Muscle layer of duodenum (tissue), 2 donors: ENCODE results near the gene EML5.

Source experiments
- H3K27ac ChIP-seq: one replicate; pipeline ENCODE4 v1.7.0; 2013; ENCODE audit warnings: mild to moderate bottlenecking, low read length
- H3K27me3 ChIP-seq: one replicate; pipeline ENCODE4 v1.7.0; 2013; ENCODE audit warnings: low read depth, mild to moderate bottlenecking, control low read depth, low read length
- H3K36me3 ChIP-seq, 2 donors: one replicate each; pipeline ENCODE4 v1.7.0; 2013; ENCODE audit warnings: low read length in 2 of 2, control low read depth in 1 of 2, mild to moderate bottlenecking in 1 of 2; ENCODE audit not compliant: insufficient read depth in 2 of 2, control insufficient read depth in 1 of 2
- H3K4me1 ChIP-seq, 2 donors: one replicate each; pipeline ENCODE4 v1.7.0; 2013; ENCODE audit warnings: low read length in 2 of 2, mild to moderate bottlenecking in 2 of 2, control low read depth in 1 of 2, moderate library complexity in 1 of 2; ENCODE audit not compliant: insufficient read depth in 2 of 2, control insufficient read depth in 1 of 2
- H3K4me3 ChIP-seq, 2 donors: one replicate each; pipeline ENCODE4 v1.7.0; 2013; ENCODE audit warnings: low read length in 2 of 2, low read depth in 1 of 2, mild to moderate bottlenecking in 1 of 2
- H3K9me3 ChIP-seq, 2 donors: one replicate each; pipeline ENCODE4 v1.7.0; 2013; ENCODE audit warnings: low read length in 2 of 2, control low read depth in 1 of 2, mild to moderate bottlenecking in 1 of 2; ENCODE audit not compliant: control insufficient read depth in 1 of 2
- donor health status: healthy.

Gene EML5

GRCh38 chr14:88597601-88598000, 195.2 kb downstream of the EML5 start:
- Histone ChIP-seq H3K36me3 (peaks cover 68 to 75% of the 10 kb centered on the region in 2 donors), H3K4me3 (no peak overlapping the region), H3K4me1 (no peaks in the 10 kb centered on the region), H3K27me3 (no peaks in the 10 kb centered on the region), H3K27ac (no peak overlapping the region), H3K9me3 (no peaks in the 10 kb centered on the region)

DNA sequence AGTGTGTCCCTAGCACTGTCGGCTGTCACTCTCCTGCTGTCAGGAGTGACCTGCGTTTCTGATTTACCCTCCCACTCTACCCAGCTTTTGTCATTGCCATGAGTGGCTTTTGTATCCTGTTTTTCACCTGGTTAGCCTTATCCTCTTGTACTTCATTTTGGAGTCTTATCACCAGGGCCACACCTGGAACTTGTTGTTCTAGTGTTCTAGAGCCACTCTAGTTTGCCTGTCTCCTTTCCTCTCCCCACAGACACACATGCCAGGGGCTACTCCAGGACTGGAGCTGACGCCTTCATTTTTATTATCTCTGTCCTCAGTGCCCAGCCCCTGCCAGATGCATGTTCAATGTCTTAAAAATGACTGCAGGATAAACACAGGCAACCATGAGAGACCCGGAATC, 195.7 kb downstream of the EML5 start:
- Histone ChIP-seq H3K36me3 (peaks cover 62 to 69% of the 10 kb centered on the region in 2 donors), H3K27me3 (no peaks in the 10 kb centered on the region), H3K4me1 (no peaks in the 10 kb centered on the region), H3K27ac (no peak overlapping the region), H3K9me3 (no peaks in the 10 kb centered on the region), H3K4me3 (no peak overlapping the region)

DNA sequence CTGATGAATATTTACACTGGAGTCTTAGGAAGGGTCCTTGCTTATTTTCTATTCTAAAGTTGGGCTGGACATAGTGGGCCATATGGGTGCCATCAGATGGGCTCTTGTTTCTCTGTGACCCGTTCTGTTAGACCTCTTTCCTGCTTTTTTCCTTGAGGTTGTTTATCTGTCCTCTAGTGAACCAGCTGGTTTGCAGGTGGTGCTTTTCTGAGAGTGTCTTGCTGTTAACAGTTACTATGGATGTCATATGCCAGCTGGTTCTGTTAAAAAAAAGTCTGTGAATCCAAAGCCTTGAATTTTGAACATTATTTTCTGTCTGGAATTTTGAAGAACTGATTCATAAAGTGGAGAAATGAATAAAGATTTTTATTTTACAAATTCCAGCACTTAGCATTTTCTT, 200.7 kb downstream of the EML5 start:
- Histone ChIP-seq H3K36me3 (peaks cover 31 to 37% of the 10 kb centered on the region in 2 donors), H3K27ac (no peak overlapping the region), H3K9me3 (no peaks in the 10 kb centered on the region), H3K4me1 (peaks cover 0 to 16% of the 10 kb centered on the region in 2 donors), H3K27me3 (no peaks in the 10 kb centered on the region), H3K4me3 (no peak overlapping the region)

DNA sequence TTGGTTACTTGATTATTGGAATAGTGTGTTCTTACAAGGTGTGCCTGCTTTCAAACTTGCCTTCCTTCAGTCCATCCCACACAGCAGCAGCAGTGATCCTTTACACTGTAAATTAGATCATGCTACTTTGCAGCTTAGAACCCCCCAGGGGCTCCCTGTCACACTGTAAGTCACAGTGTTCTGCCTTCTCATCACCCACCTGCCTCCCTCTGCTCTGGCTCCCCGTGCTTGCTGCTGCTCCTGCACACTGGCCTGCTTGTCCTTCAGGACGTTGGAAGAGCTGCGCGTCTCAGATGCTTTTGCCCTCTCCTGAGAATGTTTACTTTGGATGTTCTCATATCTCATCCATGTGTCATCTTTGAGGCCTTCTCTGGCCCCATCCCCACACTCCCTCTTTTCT, 202.6 kb downstream of the EML5 start:
- H3K9me3 ChIP-seq: no peaks in the 10 kb centered on the region
- H3K27ac ChIP-seq: no peak overlapping the region
- peaks cover 26 to 50% of the 10 kb centered on the region in 2 donors for H3K36me3 ChIP-seq
- no peaks in the 10 kb centered on the region for H3K27me3 ChIP-seq
- H3K4me3 ChIP-seq: no peak overlapping the region
- H3K4me1 ChIP-seq: peaks cover 0 to 16% of the 10 kb centered on the region in 2 donors

- Histone ChIP-seq H3K4me3 (no peak overlapping the region), H3K4me1 (peaks cover 0 to 16% of the 10 kb centered on the region in 2 donors), H3K27me3 (no peaks in the 10 kb centered on the region), H3K27ac (no peak overlapping the region), H3K36me3 (peaks cover 12 to 50% of the 10 kb centered on the region in 2 donors), H3K9me3 (no peaks in the 10 kb centered on the region)
Measured at GRCh38 chr14:88588081-88588480, 204.7 kb downstream of the EML5 start.

DNA sequence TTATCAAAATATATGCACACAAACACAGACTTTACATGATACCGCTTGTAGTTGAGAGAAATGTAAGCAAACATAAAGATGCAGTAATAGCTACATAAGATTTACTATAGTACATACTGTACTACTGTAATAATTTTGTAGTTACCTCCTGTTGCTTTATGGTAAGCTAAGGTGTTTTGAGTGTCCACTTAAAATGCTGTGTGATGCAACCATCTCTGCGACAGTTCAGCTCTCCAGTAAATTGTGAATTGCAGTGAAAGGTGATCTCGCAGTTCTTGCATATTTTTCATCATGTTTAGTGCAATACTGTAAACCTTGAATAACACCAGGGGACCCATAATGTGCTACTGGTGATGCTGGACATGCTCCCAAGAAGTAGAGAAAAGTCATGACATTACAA, 208.3 kb downstream of the EML5 start:
- H3K36me3 ChIP-seq: peaks cover 20 to 60% of the 10 kb centered on the region in 2 donors
- no peak overlapping the region for H3K27ac ChIP-seq
- H3K4me1 ChIP-seq: no peaks in the 10 kb centered on the region
- H3K27me3 ChIP-seq: no peaks in the 10 kb centered on the region
- H3K4me3 ChIP-seq: no peak overlapping the region
- H3K9me3 ChIP-seq: no peaks in the 10 kb centered on the region

- H3K4me1 ChIP-seq: no peaks in the 10 kb centered on the region
- H3K36me3 ChIP-seq: peaks cover 57 to 79% of the 10 kb centered on the region in 2 donors
- no peak overlapping the region for H3K27ac ChIP-seq
- H3K9me3 ChIP-seq: no peaks in the 10 kb centered on the region
- H3K27me3 ChIP-seq: no peaks in the 10 kb centered on the region
- no peak overlapping the region for H3K4me3 ChIP-seq
Measured at GRCh38 chr14:88576222-88576621, 216.5 kb downstream of the EML5 start.

DNA sequence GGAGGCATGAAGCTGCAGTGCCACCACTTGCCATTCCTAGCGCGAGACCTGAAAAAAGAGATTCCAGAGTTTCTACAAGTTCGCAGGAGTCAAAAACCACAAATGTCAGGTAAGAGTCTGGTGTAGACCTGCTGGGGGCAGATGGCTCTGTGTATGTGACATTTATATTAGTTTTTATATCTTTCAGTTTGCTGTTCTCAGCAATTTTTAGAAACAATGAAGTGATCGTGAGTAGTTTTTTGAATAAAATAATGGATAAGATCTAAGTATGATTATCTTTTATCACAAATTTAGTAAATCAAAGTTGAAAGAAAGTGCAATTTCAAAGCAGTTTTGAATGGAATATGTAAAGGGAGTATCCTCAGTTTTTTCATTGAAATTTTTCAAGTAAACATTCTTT, 220.6 kb downstream of the EML5 start:
- Histone ChIP-seq H3K4me1 (no peaks in the 10 kb centered on the region), H3K27me3 (no peaks in the 10 kb centered on the region), H3K36me3 (peaks cover 61 to 73% of the 10 kb centered on the region in 2 donors), H3K27ac (no peak overlapping the region), H3K4me3 (no peak overlapping the region), H3K9me3 (no peaks in the 10 kb centered on the region)

- Histone ChIP-seq H3K9me3 (no peaks in the 10 kb centered on the region), H3K36me3 (peaks cover 38 to 39% of the 10 kb centered on the region in 2 donors), H3K4me1 (peaks cover 7 to 10% of the 10 kb centered on the region in 2 donors), H3K27ac (no peak overlapping the region), H3K4me3 (no peak overlapping the region), H3K27me3 (no peaks in the 10 kb centered on the region)
Measured at GRCh38 chr14:88568196-88568595, 224.6 kb downstream of the EML5 start.

DNA sequence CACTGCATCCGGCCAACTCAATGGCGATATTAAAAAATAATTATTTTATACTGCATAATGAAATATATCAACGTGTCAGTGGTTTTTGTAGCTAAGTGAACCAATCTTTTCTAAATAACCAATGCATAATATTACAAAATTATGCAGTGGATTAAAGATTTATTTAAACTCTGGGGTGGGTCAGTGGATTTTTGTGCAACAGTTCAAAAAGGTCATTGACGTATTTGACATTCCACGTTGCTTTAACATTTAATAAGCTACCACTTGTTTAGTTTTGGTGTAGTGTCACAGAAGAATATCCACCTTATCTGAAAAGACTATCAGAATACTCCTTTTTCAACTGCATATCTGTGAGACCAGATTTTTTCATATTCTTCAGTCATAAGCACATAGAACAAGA, 227.3 kb downstream of the EML5 start:
- Histone ChIP-seq H3K4me3 (no peak overlapping the region), H3K9me3 (no peaks in the 10 kb centered on the region), H3K27me3 (no peaks in the 10 kb centered on the region), H3K27ac (no peak overlapping the region), H3K4me1 (peaks cover 7 to 10% of the 10 kb centered on the region in 2 donors), H3K36me3 (peaks cover 24 to 28% of the 10 kb centered on the region in 2 donors)

DNA sequence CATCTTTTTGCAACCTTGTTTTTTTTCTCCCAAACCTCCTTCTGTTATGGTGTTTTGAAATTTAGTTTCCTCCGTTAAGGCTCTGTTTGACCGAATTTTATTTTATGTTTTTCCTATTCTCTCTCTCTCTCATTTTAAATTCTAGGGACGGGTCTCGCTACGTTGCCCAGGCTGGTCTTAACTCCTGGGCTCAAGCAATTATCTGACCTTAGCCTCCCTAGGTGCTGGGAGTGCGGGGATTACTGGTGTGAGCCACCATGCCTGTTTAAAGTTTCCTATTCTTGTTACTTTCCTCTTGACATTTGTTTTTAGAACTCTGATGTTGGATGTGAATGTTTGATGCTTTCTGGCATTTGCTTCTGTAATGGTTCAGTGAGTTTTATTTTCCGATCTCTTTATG, 228.9 kb downstream of the EML5 start:
- H3K27ac ChIP-seq: peak overlapping the region; percentile 71

More for the DNA sequence above, 228.9 kb downstream of the EML5 start:
- peaks cover 12 to 15% of the 10 kb centered on the region in 2 donors for H3K36me3 ChIP-seq
- no peaks in the 10 kb centered on the region for H3K9me3 ChIP-seq
- peak overlapping the region; percentile 80 to 93 for H3K4me3 ChIP-seq
- H3K4me1 ChIP-seq: peaks cover 7 to 10% of the 10 kb centered on the region in 2 donors
- no peaks in the 10 kb centered on the region for H3K27me3 ChIP-seq
